ENCODE measurements around the gene FAAP100. TPM values are rescaled to one million over a fixed set of nuclear protein-coding genes. Genes with fewer than 3 reads are reported as not detected.

The FAAP100 gene
- total and polyA plus RNA-seq, 2 experiments from 2014 or later = 25.2 to 44.9 TPM

DNA sequence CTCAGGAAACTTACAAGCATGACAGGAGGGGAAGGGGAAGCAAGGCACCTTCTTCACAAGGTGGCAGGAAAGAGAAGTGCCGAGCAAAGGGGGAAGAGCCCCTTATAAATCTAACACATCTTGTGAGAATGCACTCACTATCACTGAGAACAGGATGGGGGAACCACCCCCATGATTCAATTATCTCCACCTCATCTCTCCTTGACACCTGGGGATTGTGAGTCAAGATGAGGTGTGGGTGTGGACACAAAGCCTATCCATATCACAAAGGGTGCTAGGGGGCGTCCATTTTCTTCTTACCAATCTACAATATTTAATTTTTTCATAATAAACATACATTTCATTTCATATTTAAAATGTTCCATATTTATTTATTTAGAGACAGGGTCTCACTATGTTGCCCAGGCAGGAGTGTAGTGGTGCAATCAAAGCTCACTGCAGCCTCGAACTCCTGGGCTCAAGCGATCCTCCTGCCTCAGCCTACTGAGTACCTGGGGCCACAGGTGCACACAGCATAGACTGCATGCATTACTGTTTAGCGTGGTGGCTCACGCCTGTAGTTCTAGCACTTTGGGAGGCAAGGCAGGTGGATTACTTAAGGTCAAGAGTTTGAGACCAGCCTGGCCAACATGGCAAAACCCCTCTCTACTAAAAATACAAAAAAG lies 26.5 kb upstream of the FAAP100 start:
- Histone ChIP-seq H3K4me1 (ENCODE audit: insufficient read depth) (peaks cover 60% of the 10 kb centered on the region), H3K4me3 (no peak overlapping the region), H3K4me2 (ENCODE audit: unreplicated experiment) (peak overlapping the region; percentile 51), H3F3A (ENCODE audit: insufficient read depth) (peaks cover 44% of the 10 kb centered on the region), H3K27me3 (replicated peaks; ENCODE audit: insufficient read depth) (no peaks in the 10 kb centered on the region), H3K79me2 (ENCODE audit: insufficient read depth) (peaks cover 69% of the 10 kb centered on the region), H3K9ac (no peak overlapping the region), H3K27ac (peak overlapping the region; percentile 80), H4K20me1 (ENCODE audit: insufficient read depth) (no peaks in the 10 kb centered on the region), H3K9me2 (ENCODE audit: insufficient read depth) (no peaks in the 10 kb centered on the region), H3K9me3 (ENCODE audit: low read depth) (no peaks in the 10 kb centered on the region), H2AFZ (no peak overlapping the region), H3K36me3 (ENCODE audit: low read depth) (peaks cover 22% of the 10 kb centered on the region)
- in situ Hi-C loops (cut with MboI) = no loop called here
- no peak for TF ChIP-seq EZH2phosphoT487 (IDR thresholded peaks at IDR 0.05; ENCODE audit: insufficient read depth, low read depth)
- no peak for TF ChIP-seq EZH2 (IDR thresholded peaks at IDR 0.05; ENCODE audit: insufficient read depth, poor library complexity, severe bottlenecking)
- WGBS, 2 experiments (ENCODE audit: low coverage in 1 of 2, low lambda C conversion rate in 2 of 2, missing lambda C conversion rate in 2 of 2) = 87 to 91% methylated on average over 6 of the region's 6 CpGs
- no peak for DNase-seq

DNA sequence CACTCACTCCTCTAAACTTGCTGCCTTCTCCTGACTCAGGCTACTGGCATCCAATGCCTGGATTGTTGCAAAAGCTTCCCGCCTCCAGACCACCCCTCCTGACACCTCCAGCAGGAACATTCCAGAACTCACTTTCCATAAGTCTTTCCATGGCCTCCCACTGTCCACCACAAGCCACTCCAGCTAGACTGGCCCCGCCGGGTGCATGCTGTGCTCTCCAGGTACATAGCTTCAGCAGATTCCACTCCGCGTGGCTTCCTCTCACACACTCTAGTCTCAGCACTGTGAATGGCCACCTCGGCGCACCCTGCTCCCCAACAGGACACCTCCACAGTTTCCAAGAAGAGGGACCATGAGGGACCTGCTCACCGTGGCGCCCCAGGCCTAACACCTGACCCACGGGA lies 25.9 kb upstream of the FAAP100 start:
- Histone ChIP-seq H3F3A (ENCODE audit: insufficient read depth) (peaks cover 38% of the 10 kb centered on the region), H4K20me1 (ENCODE audit: insufficient read depth) (no peaks in the 10 kb centered on the region), H3K4me3 (no peak overlapping the region), H3K4me2 (ENCODE audit: unreplicated experiment) (peak overlapping the region; percentile 51), H3K9me3 (ENCODE audit: low read depth) (no peaks in the 10 kb centered on the region), H2AFZ (no peak overlapping the region), H3K4me1 (ENCODE audit: insufficient read depth) (peaks cover 60% of the 10 kb centered on the region), H3K9me2 (ENCODE audit: insufficient read depth) (no peaks in the 10 kb centered on the region), H3K27me3 (replicated peaks; ENCODE audit: insufficient read depth) (no peaks in the 10 kb centered on the region), H3K27ac (peak overlapping the region; percentile 80), H3K9ac (no peak overlapping the region), H3K79me2 (ENCODE audit: insufficient read depth) (peaks cover 73% of the 10 kb centered on the region), H3K36me3 (ENCODE audit: low read depth) (peaks cover 22% of the 10 kb centered on the region)
- 89 to 90% methylated on average over 10 of the region's 10 CpGs for WGBS, 2 experiments (ENCODE audit: low coverage in 1 of 2, low lambda C conversion rate in 2 of 2, missing lambda C conversion rate in 2 of 2)
- in situ Hi-C loops (cut with MboI) = no loop called here
- TF ChIP-seq EZH2 (IDR thresholded peaks at IDR 0.05; ENCODE audit: insufficient read depth, poor library complexity, severe bottlenecking) = no peak
- no peak for TF ChIP-seq EZH2phosphoT487 (IDR thresholded peaks at IDR 0.05; ENCODE audit: insufficient read depth, low read depth)
- peak; percentile 54 for DNase-seq

DNA sequence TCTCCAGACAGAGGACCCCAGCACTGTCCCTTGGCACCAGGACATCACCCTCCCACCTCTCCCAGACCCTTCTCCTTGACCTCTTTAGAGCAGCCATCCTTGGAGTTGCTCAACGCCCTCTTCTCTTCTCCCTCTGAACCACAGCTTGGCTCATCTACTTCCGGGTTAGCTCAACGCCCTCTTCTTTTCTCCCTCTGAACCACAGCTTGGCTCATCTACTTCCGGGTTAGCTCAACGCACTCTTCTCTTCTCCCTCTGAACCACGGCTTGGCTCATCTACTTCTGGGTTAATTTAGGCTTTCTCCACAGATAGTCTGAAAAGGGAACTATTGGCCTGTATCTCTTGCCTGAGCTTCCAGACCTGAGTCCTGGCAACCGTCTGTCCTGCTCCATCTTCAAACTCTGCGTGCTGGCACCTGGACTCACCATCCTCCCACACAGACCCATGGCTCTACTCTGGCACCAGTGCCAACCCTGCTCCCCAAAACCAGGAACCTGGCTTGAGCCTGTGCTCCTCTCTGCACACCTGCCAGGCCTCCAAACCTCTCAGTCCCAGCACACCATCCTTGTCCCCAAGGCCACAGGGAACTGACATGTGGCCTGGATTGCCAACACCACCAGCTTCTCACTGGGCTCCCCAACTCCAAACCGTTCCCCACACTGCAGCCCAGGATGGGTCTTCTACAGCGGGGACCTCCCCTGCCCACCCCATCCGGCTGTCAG lies 25.3 kb upstream of the FAAP100 start:
- Histone ChIP-seq H3K4me1 (ENCODE audit: insufficient read depth) (peaks cover 60% of the 10 kb centered on the region), H3K9ac (peak overlapping the region; percentile 48), H3K27me3 (replicated peaks; ENCODE audit: insufficient read depth) (no peaks in the 10 kb centered on the region), H2AFZ (no peak overlapping the region), H3K9me2 (ENCODE audit: insufficient read depth) (no peaks in the 10 kb centered on the region), H3K4me3 (0 out of 2 replicates have a peak overlapping the region, but pooled peaks have one; percentile 19), H3K79me2 (ENCODE audit: insufficient read depth) (peaks cover 75% of the 10 kb centered on the region), H4K20me1 (ENCODE audit: insufficient read depth) (no peaks in the 10 kb centered on the region), H3K4me2 (ENCODE audit: unreplicated experiment) (peak overlapping the region; percentile 72), H3K27ac (peak overlapping the region; percentile 80), H3F3A (ENCODE audit: insufficient read depth) (peaks cover 32% of the 10 kb centered on the region), H3K9me3 (ENCODE audit: low read depth) (no peaks in the 10 kb centered on the region), H3K36me3 (ENCODE audit: low read depth) (peaks cover 18% of the 10 kb centered on the region; the same call in 1 of the 2 replicates)
- WGBS, 2 experiments (ENCODE audit: low coverage in 1 of 2, low lambda C conversion rate in 2 of 2, missing lambda C conversion rate in 2 of 2) = 72 to 83% methylated on average over 11 of the region's 11 CpGs
- in situ Hi-C loops (cut with MboI) = no loop called here
- TF ChIP-seq EZH2phosphoT487 (IDR thresholded peaks at IDR 0.05; ENCODE audit: insufficient read depth, low read depth) (no peak), EZH2 (IDR thresholded peaks at IDR 0.05; ENCODE audit: insufficient read depth, poor library complexity, severe bottlenecking) (no peak)
- DNase-seq = no peak

DNA sequence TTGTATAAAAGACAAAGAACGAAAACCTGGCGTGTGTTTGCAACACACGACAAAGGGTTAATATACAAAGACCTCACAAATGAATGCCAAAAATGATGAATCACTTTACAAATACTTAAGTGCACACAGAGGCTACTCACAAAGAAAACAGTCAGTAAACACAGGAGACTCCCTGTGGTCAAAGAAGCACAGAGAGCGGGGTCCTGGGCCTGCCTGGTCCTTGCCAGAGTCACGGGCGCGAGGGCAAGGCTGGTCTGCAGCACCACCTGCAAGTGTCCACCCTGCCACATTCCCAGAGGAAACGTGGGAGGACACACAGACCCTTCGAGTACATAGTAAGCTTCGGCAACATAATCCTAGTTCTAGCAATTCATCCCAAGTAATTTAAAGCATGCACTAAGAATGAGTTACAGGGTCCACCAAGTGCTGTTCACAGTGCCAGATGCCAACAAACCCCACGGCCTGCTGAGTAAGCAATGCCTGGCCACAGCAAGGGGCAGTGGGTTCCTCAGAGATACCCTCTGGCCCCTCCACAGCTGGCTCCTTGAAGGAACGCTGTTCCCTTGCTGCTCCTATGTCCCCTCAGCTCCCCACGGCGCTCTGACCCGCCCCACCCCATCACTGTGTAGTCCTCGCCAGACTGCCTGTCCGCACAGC lies 24.6 kb upstream of the FAAP100 start:
- Histone ChIP-seq H3K9me2 (ENCODE audit: insufficient read depth) (no peaks in the 10 kb centered on the region), H3F3A (ENCODE audit: insufficient read depth) (peaks cover 26% of the 10 kb centered on the region), H4K20me1 (ENCODE audit: insufficient read depth) (no peaks in the 10 kb centered on the region), H2AFZ (no peak overlapping the region), H3K27me3 (replicated peaks; ENCODE audit: insufficient read depth) (no peaks in the 10 kb centered on the region), H3K9ac (peak overlapping the region; percentile 48), H3K4me1 (ENCODE audit: insufficient read depth) (peaks cover 55% of the 10 kb centered on the region), H3K79me2 (ENCODE audit: insufficient read depth) (peaks cover 76% of the 10 kb centered on the region), H3K4me2 (ENCODE audit: unreplicated experiment) (peak overlapping the region; percentile 72), H3K36me3 (ENCODE audit: low read depth) (peaks cover 16% of the 10 kb centered on the region; the same call in 1 of the 2 replicates), H3K9me3 (ENCODE audit: low read depth) (no peaks in the 10 kb centered on the region), H3K4me3 (peak overlapping the region; percentile 19; the same call in 1 of the 2 replicates), H3K27ac (peak overlapping the region; percentile 80)
- peak; percentile 90 for DNase-seq
- TF ChIP-seq EZH2 (IDR thresholded peaks at IDR 0.05; ENCODE audit: insufficient read depth, poor library complexity, severe bottlenecking) (no peak), EZH2phosphoT487 (IDR thresholded peaks at IDR 0.05; ENCODE audit: insufficient read depth, low read depth) (no peak)
- in situ Hi-C loops (cut with MboI) = no loop called here
- 34% methylated on average over 16 to 17 of the region's 17 CpGs for WGBS, 2 experiments (ENCODE audit: low coverage in 1 of 2, low lambda C conversion rate in 2 of 2, missing lambda C conversion rate in 2 of 2)

All from GM23248 (cell line).